Measurements from ENCODE around the gene NTM.

DNA sequence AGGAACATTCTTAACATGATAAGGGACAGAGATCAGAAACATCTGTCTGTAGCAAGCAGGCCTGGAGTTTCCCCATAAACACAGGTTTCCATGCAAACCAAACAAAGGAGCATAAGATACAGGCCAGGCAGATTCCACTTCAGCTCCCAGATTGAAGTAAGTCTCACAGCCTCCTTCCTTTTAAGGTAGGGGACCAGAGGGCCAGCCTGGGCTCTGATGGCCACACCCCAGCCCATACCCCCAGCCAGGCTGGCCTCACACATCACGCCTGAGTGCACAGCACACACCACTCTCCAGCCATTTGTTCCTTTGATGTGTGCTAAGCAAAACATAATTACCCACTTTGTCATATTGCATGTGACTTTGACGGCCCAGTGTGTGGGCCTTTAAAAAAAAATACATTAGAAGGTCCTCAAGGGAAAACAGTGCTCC is 518.7 kb downstream of the NTM start:
- TF ChIP-seq CTCF (IDR thresholded peaks at IDR 0.05; ENCODE audit: low read depth, low read length) (no peak), EZH2phosphoT487 (IDR thresholded peaks at IDR 0.05; ENCODE audit: low read depth) (no peak)

All from OCI-LY3 (cell line).